ENCODE measurements around the gene KRTAP3-3.

KRTAP3-3 gene

DNA sequence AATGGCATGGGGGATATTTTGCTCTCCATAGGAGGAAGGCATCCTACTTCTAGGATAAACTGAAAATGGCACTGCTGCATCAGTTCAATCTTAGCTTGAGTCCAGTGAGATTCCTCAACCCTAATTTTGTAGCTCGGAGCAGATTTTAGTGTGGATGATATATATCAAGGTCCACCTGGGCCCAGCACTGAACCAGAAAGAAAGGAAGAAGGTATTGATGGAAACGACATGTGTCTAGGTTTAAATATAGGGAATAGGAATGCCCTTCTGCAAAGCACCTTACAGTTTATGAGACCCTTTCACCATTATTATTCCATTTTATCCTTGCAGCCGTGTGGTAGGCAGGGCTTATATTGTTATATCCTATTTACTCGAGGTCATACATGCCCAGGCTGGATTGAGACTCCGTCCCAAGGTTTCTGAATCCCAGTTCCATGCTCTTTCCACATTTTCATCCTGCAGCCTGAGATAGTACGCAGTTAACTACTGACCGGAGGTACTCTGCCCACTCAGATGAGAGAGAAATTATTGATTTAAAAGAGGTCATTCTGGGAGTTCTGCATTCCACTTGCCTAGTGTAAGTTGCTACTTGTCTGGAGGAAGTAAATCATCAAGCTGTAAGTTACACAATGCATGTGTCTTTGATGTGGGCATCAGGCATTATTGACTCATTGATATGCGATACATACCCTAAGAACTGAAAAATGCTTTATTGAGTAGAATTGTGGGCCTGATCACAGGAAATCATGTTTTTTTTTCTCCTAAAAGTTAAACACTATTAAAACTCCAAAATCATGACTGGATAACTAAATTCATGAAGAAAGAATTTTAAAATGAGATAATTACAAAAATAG lies 37.3 kb downstream of the KRTAP3-3 start:
- peak; percentile 97 for DNase-seq

- peak; percentile 88 for DNase-seq
These were observed 40.1 kb downstream of the KRTAP3-3 start for GRCh38 chr17:40953881-40954280.

GRCh38 chr17:40952661-40953060 lies 41.3 kb downstream of the KRTAP3-3 start:
- DNase-seq: peak; percentile 80

DNA sequence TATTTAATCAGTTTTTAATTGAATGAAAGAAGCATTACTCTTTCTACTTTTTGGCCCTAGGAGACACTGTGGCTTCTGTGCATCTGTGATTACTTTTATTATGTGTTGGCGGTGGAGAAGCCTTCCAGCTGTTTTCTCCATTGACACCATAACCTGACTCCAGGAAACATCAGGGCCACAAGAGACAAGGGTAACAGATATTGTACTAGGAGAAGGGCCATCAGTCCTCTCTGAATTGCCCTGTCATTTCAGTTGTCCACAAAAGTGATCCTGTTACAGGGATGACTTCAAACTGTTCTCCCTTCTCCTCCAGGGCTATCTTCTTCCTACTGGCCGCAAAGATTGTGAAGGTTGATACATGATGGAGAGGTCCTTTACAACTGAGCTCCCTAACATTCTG lies 41.8 kb downstream of the KRTAP3-3 start:
- DNase-seq: no peak

DNA sequence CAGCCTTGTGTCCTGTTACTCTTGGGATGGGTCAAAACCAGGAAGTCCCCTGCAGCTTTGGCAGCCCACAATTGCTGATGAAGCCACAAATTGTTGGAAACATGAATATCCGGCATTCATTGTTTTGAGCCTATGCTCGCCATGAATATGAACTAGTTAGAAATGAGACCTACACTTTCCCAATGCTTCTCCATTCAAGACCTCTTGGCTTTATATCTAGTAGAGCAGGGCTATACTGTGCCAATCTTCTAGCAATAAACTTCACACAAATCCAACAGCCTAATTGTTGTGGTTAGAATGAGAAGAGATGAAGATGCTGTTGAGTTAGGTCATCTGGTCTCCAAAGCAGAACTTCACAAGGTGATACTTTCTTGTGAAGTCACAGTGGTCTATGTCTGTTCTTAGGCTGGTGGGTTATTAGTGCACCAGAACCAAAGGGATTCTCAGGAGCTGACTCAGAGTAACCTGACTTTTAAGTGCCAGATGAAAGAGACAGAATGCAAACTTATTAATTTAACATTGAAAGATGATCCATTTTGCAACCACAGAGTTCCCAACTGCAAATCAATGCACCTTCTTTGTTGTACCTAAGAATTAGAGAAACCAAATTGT lies 42.8 kb downstream of the KRTAP3-3 start:
- peak; percentile 13 for DNase-seq

- DNase-seq: no peak
These were observed 43.8 kb downstream of the KRTAP3-3 start for GRCh38 chr17:40950176-40950575.

DNA sequence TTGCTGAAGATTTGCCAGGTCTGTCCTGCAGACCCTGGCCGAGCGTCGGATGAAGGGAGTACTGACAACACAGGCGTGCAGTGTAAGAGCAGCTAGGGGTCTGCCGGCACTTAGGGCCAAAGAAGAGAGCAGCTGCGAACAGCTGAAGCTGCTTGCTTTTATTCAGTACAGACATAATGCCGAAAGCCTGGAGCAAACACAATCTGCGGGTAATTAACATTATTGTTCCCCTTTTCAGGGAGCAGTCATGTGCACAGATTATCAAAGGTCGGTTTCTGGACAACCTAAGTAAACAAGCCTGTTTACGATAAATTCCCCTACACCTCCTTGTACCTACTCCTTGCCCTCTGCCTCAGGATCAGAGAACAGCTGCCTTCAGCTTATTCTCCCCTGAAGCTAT lies 44.5 kb downstream of the KRTAP3-3 start:
- DNase-seq: no peak

- DNase-seq: no peak
These were observed 46.0 kb downstream of the KRTAP3-3 start for GRCh38 chr17:40947929-40948328.

DNA sequence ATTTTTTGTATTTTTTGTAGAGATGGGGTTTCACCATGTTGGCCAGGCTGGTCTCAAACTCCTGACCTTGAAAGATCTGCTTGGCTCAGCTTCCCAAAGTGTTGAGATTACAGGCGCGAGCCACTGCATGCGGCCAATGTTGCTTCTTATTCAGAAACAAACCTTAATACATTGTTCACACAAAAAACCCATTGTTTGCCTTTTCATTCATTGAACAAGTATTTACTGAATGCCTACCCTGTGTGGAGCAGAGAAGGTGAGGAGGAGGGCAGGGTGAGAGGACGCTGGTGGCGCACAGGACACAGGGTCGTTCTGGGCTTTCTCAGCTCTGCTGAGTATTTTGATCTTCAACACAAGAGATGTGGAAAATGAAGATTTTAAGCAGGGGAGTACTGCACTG lies 48.5 kb downstream of the KRTAP3-3 start:
- no peak for DNase-seq

GRCh38 chr17:40944531-40944930 lies 49.4 kb downstream of the KRTAP3-3 start:
- DNase-seq: no peak

All from EL (cell line).